ENCODE measurements around the gene BCHE. TPM values are rescaled to one million over a fixed set of nuclear protein-coding genes. Genes with fewer than 3 reads are reported as not detected.

BCHE gene
- total RNA-seq, 4 donors from 2014 or later = 8.2 to 13.7 (median 11.3) TPM; not detected in 1

DNA sequence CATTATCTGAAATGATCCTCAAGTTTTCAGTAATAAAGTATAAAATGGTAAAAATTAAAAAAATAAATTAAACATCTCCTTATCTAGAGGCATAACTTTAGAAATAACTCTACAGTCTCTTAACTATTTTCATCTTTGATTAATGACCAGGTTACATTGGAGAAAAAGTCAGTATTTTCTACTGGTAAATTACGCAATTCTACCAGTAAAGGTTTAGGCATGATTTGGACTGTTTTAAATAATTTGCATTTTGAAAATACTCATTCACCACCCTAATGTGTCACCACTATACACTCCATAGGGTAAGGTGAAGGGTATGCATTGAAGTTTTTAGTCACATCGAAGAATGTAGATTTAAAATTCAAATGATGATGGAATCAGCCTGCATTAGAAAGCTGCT is 45.9 kb upstream of the BCHE start:
- H3K27me3 ChIP-seq = no peaks in the 10 kb centered on the region
- WGBS, 2 donors (ENCODE audit: low coverage in 1 of 2) = 88 to 97% methylated on average over 2 of the region's 2 CpGs
- DNase-seq = no peak
- H3K4me1 ChIP-seq = no peaks in the 10 kb centered on the region
- H3K36me3 ChIP-seq = no peaks in the 10 kb centered on the region
- no peak overlapping the region for H3K27ac ChIP-seq
- intact Hi-C loops (cut with DNase I; ENCODE audit: low total_unique reads) (no loop called here), in situ Hi-C loops (cut with MboI; ENCODE audit: low pct_ligation_motif_present in 1 of 4, low pct_unique_long_range_greater_than_20kb in 1 of 4, low sequenced_read_pairs in 3 of 4) (no loop called here)
- H3K9me3 ChIP-seq = no peaks in the 10 kb centered on the region
- H3K4me3 ChIP-seq = no peak overlapping the region
- TF ChIP-seq EP300 (IDR thresholded peaks at IDR 0.05; ENCODE audit: low read depth) (no peak), POLR2AphosphoS5 (IDR thresholded peaks at IDR 0.05) (no peak), CTCF (IDR thresholded peaks at IDR 0.05) (no peak), POLR2A (IDR thresholded peaks at IDR 0.05) (no peak)

GRCh38 chr3:165875644-165876043 is 38.4 kb upstream of the BCHE start:
- Histone ChIP-seq H3K36me3 (no peaks in the 10 kb centered on the region), H3K27me3 (no peaks in the 10 kb centered on the region), H3K27ac (no peak overlapping the region), H3K4me1 (no peaks in the 10 kb centered on the region), H3K9me3 (no peaks in the 10 kb centered on the region), H3K4me3 (no peak overlapping the region)
- DNase-seq = no peak
- 78 to 88% methylated on average over 3 to 6 of the region's 6 CpGs for WGBS, 2 donors (ENCODE audit: low coverage in 1 of 2)
- TF ChIP-seq POLR2AphosphoS5 (IDR thresholded peaks at IDR 0.05) = no peak
- TF ChIP-seq POLR2A (IDR thresholded peaks at IDR 0.05) = no peak
- no peak for TF ChIP-seq EP300 (IDR thresholded peaks at IDR 0.05; ENCODE audit: low read depth)
- TF ChIP-seq CTCF (IDR thresholded peaks at IDR 0.05) = no peak
- intact Hi-C loops (cut with DNase I; ENCODE audit: low total_unique reads) = loop anchor here (1.0 kb wide), 1 partner anchor 23 kb away; no protein-coding TSS in a partner anchor
- in situ Hi-C loops (cut with MboI; ENCODE audit: low pct_ligation_motif_present in 1 of 4, low pct_unique_long_range_greater_than_20kb in 1 of 4, low sequenced_read_pairs in 3 of 4) = no loop called here

GRCh38 chr3:165874663-165875489 is 37.7 kb upstream of the BCHE start:
- no peak for DNase-seq
- Histone ChIP-seq H3K9me3 (no peaks in the 10 kb centered on the region), H3K4me3 (no peak overlapping the region), H3K27ac (no peak overlapping the region), H3K36me3 (no peaks in the 10 kb centered on the region), H3K4me1 (no peaks in the 10 kb centered on the region), H3K27me3 (no peaks in the 10 kb centered on the region)
- intact Hi-C loops (cut with DNase I; ENCODE audit: low total_unique reads) (loop anchor here (1.0 kb wide), 1 partner anchor 23 kb away; no protein-coding TSS in a partner anchor), in situ Hi-C loops (cut with MboI; ENCODE audit: low pct_ligation_motif_present in 1 of 4, low pct_unique_long_range_greater_than_20kb in 1 of 4, low sequenced_read_pairs in 3 of 4) (no loop called here)
- TF ChIP-seq EP300 (IDR thresholded peaks at IDR 0.05; ENCODE audit: low read depth) (no peak), POLR2A (IDR thresholded peaks at IDR 0.05) (no peak), CTCF (IDR thresholded peaks at IDR 0.05) (no peak), POLR2AphosphoS5 (IDR thresholded peaks at IDR 0.05) (no peak)
- 77% methylated on average over 17 of the region's 18 CpGs; no CpG with 5 or more reads in 1 of the 2 donors for WGBS, 2 donors (ENCODE audit: low coverage in 1 of 2)

DNA sequence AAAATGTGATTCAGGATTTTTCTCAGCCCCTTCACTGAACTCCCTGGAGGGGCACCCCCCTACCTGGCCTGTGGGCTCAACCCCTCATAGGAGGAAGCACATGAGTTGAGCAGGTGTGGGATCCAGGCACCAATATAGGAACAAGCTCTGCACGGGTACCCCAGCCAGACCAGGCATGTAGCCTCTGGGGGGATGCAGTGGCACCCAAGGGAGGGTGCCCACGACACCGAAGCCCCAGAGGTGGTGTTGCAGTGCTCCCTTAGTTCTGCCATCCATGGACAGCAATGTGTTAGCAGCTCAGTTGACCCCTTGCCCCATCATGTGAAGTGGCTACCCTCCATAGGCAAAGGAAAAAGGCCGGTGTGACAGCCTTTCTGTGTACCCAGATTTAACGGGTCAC is 30.9 kb upstream of the BCHE start:
- H3K4me1 ChIP-seq = no peaks in the 10 kb centered on the region
- no peak overlapping the region for H3K4me3 ChIP-seq
- H3K9me3 ChIP-seq = no peaks in the 10 kb centered on the region
- no peaks in the 10 kb centered on the region for H3K36me3 ChIP-seq
- DNase-seq = no peak
- intact Hi-C loops (cut with DNase I; ENCODE audit: low total_unique reads) = no loop called here
- H3K27me3 ChIP-seq = no peaks in the 10 kb centered on the region
- TF ChIP-seq EP300 (IDR thresholded peaks at IDR 0.05; ENCODE audit: low read depth) (no peak), POLR2A (IDR thresholded peaks at IDR 0.05) (no peak), POLR2AphosphoS5 (IDR thresholded peaks at IDR 0.05) (no peak), CTCF (IDR thresholded peaks at IDR 0.05) (no peak)
- in situ Hi-C loops (cut with MboI; ENCODE audit: low pct_ligation_motif_present in 1 of 4, low pct_unique_long_range_greater_than_20kb in 1 of 4, low sequenced_read_pairs in 3 of 4) = no loop called here
- 80 to 83% methylated on average over 2 to 5 of the region's 5 CpGs for WGBS, 2 donors (ENCODE audit: low coverage in 1 of 2)
- no peak overlapping the region for H3K27ac ChIP-seq

Data from transverse colon (tissue), 4 donors.